PFSK-1 (cell line): Measurements from ENCODE around the gene FBXL14.

Source experiments
- FOXP2 ChIP-seq: optimal IDR thresholded peaks from 2 replicates; pipeline ENCODE3; 2011; ENCODE audit warnings: borderline replicate concordance, control low read depth, inconsistent platforms; ENCODE audit not compliant: insufficient read depth; ENCODE audit errors: extremely low read length, extremely low read depth
- POLR2AphosphoS5 ChIP-seq: IDR thresholded peaks from 2 replicates; pipeline ENCODE4 v1.6.1; 2012; ENCODE audit warnings: low read depth, mild to moderate bottlenecking, control low read depth, low read length, moderate library complexity
- SIN3A ChIP-seq: IDR thresholded peaks from 2 replicates; pipeline ENCODE4 v1.6.1; 2012; ENCODE audit warnings: mild to moderate bottlenecking, low read length, moderate library complexity, borderline replicate concordance; ENCODE audit not compliant: insufficient read depth
- TAF1 ChIP-seq: IDR thresholded peaks from 2 replicates; pipeline ENCODE4 v1.6.1; 2012; ENCODE audit warnings: low read length, control low read depth, borderline replicate concordance; ENCODE audit not compliant: insufficient read depth
- TF ChIP-seq, protein P1 (sequence below), 2 experiments: IDR thresholded peaks; 2 replicates each; pipeline versions ENCODE4 v1.6.1 to v1.8.0; 2011 to 2012; ENCODE audit warnings: low read depth in 2 of 2, low read length in 2 of 2, control low read depth in 1 of 2, inconsistent platforms in 1 of 2, mild to moderate bottlenecking in 1 of 2, moderate library complexity in 1 of 2; ENCODE audit not compliant: insufficient read depth in 1 of 2

FBXL14 gene

DNA sequence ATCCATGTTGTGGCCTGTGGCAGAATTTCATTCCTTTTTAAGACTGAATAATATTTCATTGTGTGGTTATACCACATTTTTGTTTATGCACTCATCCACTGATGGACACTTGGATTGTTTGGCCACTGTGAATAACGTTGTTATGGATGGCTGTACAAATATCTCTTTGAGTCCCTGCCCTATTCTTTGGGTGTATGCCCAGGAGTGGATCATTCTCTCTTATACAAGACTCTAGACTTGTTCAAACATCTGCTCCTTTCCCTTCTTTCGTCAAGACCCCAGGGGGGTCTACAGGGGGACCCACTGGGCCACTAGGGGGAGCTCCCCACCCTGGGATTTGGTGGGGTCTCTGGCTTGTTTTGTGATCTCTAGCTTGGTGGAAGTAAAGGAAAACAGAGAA lies 77.4 kb downstream of the FBXL14 start:
- TF ChIP-seq, protein P1, sequence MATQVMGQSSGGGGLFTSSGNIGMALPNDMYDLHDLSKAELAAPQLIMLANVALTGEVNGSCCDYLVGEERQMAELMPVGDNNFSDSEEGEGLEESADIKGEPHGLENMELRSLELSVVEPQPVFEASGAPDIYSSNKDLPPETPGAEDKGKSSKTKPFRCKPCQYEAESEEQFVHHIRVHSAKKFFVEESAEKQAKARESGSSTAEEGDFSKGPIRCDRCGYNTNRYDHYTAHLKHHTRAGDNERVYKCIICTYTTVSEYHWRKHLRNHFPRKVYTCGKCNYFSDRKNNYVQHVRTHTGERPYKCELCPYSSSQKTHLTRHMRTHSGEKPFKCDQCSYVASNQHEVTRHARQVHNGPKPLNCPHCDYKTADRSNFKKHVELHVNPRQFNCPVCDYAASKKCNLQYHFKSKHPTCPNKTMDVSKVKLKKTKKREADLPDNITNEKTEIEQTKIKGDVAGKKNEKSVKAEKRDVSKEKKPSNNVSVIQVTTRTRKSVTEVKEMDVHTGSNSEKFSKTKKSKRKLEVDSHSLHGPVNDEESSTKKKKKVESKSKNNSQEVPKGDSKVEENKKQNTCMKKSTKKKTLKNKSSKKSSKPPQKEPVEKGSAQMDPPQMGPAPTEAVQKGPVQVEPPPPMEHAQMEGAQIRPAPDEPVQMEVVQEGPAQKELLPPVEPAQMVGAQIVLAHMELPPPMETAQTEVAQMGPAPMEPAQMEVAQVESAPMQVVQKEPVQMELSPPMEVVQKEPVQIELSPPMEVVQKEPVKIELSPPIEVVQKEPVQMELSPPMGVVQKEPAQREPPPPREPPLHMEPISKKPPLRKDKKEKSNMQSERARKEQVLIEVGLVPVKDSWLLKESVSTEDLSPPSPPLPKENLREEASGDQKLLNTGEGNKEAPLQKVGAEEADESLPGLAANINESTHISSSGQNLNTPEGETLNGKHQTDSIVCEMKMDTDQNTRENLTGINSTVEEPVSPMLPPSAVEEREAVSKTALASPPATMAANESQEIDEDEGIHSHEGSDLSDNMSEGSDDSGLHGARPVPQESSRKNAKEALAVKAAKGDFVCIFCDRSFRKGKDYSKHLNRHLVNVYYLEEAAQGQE (IDR thresholded peaks at IDR 0.05; ENCODE audit: insufficient read depth in 1 of 2, low read depth in 2 of 2, low read length in 2 of 2), result no peak
- TF ChIP-seq SIN3A (no peak), POLR2AphosphoS5 (no peak), FOXP2 (no peak), TAF1 (no peak)
